ENCODE results near the gene TRIM62. TPM values are rescaled to one million over a fixed set of nuclear protein-coding genes. Genes with fewer than 3 reads are reported as not detected.

The TRIM62 gene
- total and polyA plus RNA-seq, 2 experiments from 2014 or later, result 2.9 to 18.9 TPM

- TF ChIP-seq, protein P1, sequence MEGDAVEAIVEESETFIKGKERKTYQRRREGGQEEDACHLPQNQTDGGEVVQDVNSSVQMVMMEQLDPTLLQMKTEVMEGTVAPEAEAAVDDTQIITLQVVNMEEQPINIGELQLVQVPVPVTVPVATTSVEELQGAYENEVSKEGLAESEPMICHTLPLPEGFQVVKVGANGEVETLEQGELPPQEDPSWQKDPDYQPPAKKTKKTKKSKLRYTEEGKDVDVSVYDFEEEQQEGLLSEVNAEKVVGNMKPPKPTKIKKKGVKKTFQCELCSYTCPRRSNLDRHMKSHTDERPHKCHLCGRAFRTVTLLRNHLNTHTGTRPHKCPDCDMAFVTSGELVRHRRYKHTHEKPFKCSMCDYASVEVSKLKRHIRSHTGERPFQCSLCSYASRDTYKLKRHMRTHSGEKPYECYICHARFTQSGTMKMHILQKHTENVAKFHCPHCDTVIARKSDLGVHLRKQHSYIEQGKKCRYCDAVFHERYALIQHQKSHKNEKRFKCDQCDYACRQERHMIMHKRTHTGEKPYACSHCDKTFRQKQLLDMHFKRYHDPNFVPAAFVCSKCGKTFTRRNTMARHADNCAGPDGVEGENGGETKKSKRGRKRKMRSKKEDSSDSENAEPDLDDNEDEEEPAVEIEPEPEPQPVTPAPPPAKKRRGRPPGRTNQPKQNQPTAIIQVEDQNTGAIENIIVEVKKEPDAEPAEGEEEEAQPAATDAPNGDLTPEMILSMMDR (conservative IDR thresholded peaks at IDR 0.05; ENCODE audit: low read depth in 2 of 2), result no peak
- no peak for TF ChIP-seq POLR2AphosphoS5 (IDR thresholded peaks at IDR 0.05; ENCODE audit: low read depth)
- TF ChIP-seq CREB1 (CRISPR knock-in tag; IDR thresholded peaks at IDR 0.05; ENCODE audit: low read depth), result no peak
These were observed 31.3 kb downstream of the TRIM62 start (continued) for GRCh38 chr1:33150522-33150921.

- no peak for ATAC-seq
- Mint-ChIP-seq H3K9me3 (no peaks in the 10 kb centered on the region), H3K36me3 (ENCODE audit: low read depth) (peaks cover 2% of the 10 kb centered on the region; the same call in 1 of the 3 replicates), H3K27me3 (ENCODE audit: insufficient read depth, low read depth, poor library complexity) (peaks cover 21% of the 10 kb centered on the region), H3K27ac (no peak overlapping the region), H3K4me3 (no peak overlapping the region), H3K4me1 (peaks cover 44% of the 10 kb centered on the region)
- peaks cover 14% of the 10 kb centered on the region for H3F3A ChIP-seq (replicated peaks; ENCODE audit: low read depth)
- H3K36me3 ChIP-seq (ENCODE audit: insufficient read depth), result no peaks in the 10 kb centered on the region
- DNase-seq (ENCODE audit: low spot score), result no peak
- no peak for TF ChIP-seq CREB1 (CRISPR knock-in tag; IDR thresholded peaks at IDR 0.05; ENCODE audit: low read depth)
- TF ChIP-seq ZNF331 (CRISPR knock-in tag; IDR thresholded peaks at IDR 0.05; ENCODE audit: low read depth), result no peak
- TF ChIP-seq, protein P2, sequence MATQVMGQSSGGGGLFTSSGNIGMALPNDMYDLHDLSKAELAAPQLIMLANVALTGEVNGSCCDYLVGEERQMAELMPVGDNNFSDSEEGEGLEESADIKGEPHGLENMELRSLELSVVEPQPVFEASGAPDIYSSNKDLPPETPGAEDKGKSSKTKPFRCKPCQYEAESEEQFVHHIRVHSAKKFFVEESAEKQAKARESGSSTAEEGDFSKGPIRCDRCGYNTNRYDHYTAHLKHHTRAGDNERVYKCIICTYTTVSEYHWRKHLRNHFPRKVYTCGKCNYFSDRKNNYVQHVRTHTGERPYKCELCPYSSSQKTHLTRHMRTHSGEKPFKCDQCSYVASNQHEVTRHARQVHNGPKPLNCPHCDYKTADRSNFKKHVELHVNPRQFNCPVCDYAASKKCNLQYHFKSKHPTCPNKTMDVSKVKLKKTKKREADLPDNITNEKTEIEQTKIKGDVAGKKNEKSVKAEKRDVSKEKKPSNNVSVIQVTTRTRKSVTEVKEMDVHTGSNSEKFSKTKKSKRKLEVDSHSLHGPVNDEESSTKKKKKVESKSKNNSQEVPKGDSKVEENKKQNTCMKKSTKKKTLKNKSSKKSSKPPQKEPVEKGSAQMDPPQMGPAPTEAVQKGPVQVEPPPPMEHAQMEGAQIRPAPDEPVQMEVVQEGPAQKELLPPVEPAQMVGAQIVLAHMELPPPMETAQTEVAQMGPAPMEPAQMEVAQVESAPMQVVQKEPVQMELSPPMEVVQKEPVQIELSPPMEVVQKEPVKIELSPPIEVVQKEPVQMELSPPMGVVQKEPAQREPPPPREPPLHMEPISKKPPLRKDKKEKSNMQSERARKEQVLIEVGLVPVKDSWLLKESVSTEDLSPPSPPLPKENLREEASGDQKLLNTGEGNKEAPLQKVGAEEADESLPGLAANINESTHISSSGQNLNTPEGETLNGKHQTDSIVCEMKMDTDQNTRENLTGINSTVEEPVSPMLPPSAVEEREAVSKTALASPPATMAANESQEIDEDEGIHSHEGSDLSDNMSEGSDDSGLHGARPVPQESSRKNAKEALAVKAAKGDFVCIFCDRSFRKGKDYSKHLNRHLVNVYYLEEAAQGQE (IDR thresholded peaks at IDR 0.05; ENCODE audit: unreplicated experiment), result no peak
- no peak for TF ChIP-seq STAT1 (IDR thresholded peaks at IDR 0.05; ENCODE audit: unreplicated experiment)
- TF ChIP-seq, protein P3, sequence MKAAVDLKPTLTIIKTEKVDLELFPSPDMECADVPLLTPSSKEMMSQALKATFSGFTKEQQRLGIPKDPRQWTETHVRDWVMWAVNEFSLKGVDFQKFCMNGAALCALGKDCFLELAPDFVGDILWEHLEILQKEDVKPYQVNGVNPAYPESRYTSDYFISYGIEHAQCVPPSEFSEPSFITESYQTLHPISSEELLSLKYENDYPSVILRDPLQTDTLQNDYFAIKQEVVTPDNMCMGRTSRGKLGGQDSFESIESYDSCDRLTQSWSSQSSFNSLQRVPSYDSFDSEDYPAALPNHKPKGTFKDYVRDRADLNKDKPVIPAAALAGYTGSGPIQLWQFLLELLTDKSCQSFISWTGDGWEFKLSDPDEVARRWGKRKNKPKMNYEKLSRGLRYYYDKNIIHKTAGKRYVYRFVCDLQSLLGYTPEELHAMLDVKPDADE (IDR thresholded peaks at IDR 0.05), result no peak
- TF ChIP-seq POLR2AphosphoS5 (IDR thresholded peaks at IDR 0.05; ENCODE audit: low read depth), result no peak
- no peak for TF ChIP-seq NANOG (IDR thresholded peaks at IDR 0.05; ENCODE audit: borderline replicate concordance)
- TF ChIP-seq JUNB (IDR thresholded peaks at IDR 0.05; ENCODE audit: unreplicated experiment), result no peak
- H3K4me2 ChIP-seq, result no peak overlapping the region
- no peak overlapping the region for H2AFZ ChIP-seq
- H3K27me3 ChIP-seq (ENCODE audit: insufficient read depth), result no peaks in the 10 kb centered on the region
- no peaks in the 10 kb centered on the region for H3K79me2 ChIP-seq (replicated peaks; ENCODE audit: insufficient read depth)
- no peak overlapping the region for H3K4me3 ChIP-seq
- H3K9me2 ChIP-seq (ENCODE audit: insufficient read depth), result no peaks in the 10 kb centered on the region
- H4K20me1 ChIP-seq (replicated peaks; ENCODE audit: insufficient read depth), result no peaks in the 10 kb centered on the region
- H3K27ac ChIP-seq (ENCODE audit: low read depth), result no peak overlapping the region
- H3K4me1 ChIP-seq (ENCODE audit: insufficient read depth), result peaks cover 24% of the 10 kb centered on the region
These were observed 32.2 kb downstream of the TRIM62 start for GRCh38 chr1:33149453-33150190.

Measured in GM23338 (cell line).